Erythroblast (primary cell): ENCODE data around the gene STRIP2.

Experiments
- GATA1 ChIP-seq: IDR thresholded peaks from 2 replicates; pipeline ENCODE4 v1.6.1; 2011; ENCODE audit warnings: low read depth, mild to moderate bottlenecking, control low read depth, low read length, moderate library complexity
- POLR2A ChIP-seq: IDR thresholded peaks from 2 replicates; pipeline ENCODE4 v1.6.1; 2011; ENCODE audit warnings: mild to moderate bottlenecking, low read length

DNA sequence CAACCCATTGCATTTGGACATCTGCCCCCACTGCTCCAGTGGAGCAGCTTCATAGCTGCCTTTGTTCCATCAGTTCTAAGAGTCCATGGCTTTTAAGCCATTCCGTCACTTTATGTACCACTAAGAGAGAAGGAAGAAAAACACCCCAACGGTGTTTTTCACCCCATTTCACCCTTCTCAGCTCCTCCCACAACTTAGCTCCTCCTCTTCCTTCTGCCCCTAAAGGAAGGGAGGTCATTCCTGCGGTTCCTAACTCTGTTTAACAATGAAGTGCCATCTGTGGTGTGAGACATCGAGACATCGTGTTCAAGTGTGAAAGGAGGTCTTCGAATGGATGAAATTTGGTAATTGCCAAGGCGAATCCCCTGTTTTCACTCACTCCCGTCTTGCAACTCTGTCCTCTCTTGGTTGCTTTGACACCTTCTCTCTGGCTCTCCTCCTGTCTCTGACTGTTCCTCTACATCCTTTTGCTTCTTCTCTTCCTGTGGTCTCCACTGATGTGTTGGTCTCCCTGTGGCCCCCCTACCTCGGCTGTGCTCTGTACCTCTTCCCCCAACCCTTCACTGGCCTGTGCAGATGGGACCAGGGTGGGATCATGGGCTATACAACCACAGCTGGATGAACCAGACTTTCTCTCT, 91.1 kb downstream of the STRIP2 start:
- TF ChIP-seq POLR2A (no peak), GATA1 (no peak)
